GM13976 (cell line): ENCODE results near the gene CITED4.

Experiments used
- DNase-seq: peaks from one replicate; pipeline ENCODE4 v3.0.0; 2012; ENCODE audit warnings: low spot score
- in situ Hi-C: fragments of 300-500 bp; cut with MboI; formaldehyde crosslinking; loops from one replicate; pipeline ENCODE4 v1.12.0; 2022; ENCODE audit warnings: low sequenced_read_pairs, mixed read lengths, inconsistent platforms; ENCODE audit not compliant: unreplicated experiment
- TF ChIP-seq, protein P1 (sequence below): IDR thresholded peaks from 2 replicates; pipeline ENCODE4 v1.5.1; 2012; ENCODE audit warnings: borderline replicate concordance, mild to moderate bottlenecking; ENCODE audit not compliant: insufficient read depth; ENCODE audit errors: extremely low read depth, missing control alignments, control extremely low read depth

CITED4 gene, protein sequence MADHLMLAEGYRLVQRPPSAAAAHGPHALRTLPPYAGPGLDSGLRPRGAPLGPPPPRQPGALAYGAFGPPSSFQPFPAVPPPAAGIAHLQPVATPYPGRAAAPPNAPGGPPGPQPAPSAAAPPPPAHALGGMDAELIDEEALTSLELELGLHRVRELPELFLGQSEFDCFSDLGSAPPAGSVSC

DNA sequence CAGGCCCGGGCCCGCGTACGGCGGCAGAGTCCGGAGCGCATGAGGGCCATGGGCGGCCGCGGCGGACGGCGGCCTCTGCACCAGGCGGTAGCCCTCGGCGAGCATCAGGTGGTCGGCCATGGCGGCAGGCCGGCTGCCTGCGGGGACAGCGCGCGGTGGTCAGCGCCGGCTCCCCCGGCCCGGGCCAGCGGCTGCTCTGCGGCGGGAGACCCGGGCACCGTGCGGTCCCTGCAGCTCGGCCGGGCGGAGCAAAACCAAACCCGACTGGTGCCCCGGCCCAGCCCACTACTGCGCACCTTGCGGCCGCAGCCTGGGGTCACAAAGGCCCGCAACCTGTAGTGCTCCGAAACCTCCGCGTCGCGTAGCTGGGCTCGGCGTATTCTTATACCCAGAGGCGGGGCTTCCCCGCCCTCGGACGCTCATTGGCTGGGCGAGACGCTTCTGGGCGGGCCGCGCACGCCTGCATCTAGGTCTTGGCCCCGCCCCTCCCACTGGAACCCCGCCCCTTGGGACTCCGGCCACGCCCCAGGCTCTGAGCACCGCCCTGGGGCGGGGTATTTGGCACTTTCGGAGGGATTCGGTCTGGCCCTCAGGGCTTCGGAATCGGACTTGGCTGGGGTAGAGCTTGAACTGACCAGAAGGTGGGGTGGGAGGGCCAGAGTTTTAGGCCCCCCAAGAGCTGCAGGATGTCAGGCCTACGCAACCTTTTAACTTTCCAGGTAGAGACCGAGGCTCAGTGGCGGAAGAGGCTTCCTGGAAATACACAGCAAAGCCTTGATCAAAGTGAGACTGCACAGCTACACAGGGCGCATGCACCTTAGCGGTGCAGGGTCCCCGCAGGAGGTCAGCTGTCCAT, at the start of gene CITED4:
Gene CITED4 (minus strand): TSS at position 356 of the 856 bp plus-strand sequence. CDS start 236 bp downstream, at position 120.
- DNase-seq, result peak; percentile 98
- TF ChIP-seq, protein P1, sequence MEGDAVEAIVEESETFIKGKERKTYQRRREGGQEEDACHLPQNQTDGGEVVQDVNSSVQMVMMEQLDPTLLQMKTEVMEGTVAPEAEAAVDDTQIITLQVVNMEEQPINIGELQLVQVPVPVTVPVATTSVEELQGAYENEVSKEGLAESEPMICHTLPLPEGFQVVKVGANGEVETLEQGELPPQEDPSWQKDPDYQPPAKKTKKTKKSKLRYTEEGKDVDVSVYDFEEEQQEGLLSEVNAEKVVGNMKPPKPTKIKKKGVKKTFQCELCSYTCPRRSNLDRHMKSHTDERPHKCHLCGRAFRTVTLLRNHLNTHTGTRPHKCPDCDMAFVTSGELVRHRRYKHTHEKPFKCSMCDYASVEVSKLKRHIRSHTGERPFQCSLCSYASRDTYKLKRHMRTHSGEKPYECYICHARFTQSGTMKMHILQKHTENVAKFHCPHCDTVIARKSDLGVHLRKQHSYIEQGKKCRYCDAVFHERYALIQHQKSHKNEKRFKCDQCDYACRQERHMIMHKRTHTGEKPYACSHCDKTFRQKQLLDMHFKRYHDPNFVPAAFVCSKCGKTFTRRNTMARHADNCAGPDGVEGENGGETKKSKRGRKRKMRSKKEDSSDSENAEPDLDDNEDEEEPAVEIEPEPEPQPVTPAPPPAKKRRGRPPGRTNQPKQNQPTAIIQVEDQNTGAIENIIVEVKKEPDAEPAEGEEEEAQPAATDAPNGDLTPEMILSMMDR, result no peak
- in situ Hi-C loops, result no loop called here

DNA sequence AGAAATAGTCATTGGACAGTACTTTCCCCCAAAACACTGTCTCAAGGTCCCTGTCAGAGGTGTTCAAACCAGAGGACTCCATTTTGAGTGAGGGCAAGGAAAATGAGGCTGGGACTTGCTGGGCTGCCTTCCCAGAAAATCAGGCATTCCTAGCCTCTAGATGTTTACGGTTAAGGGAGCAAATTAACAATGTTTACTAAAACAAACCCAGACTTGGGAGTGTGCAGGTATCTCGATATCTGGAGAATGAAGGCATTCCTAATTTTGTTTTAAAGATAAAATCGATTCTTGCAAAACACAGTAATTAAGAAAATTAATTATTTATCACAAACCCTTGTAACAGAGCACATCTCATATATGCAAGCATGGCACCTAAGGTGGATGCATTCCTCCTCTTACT, 48.9 kb upstream of the CITED4 start:
- in situ Hi-C loops, result no loop called here
- no peak for DNase-seq
- TF ChIP-seq, protein P1, result no peak

DNA sequence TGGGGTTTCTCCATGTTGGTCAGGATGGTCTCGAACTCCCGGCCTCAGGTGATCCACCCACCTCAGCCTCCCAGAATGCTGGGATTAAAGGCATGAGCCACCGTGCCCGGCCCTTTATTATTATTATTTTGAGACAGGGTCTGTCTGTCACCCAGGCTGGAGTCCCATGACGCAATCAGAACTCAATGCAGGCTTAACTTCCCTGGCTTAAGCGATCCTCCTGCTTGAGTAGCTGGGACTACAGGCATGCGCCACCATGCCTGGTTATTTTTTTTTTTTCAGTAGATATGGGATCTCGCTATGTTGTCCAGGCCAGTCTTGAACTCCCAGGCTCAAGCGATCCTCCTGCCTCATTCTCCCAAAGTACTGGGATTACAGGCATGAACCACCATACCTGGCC, 47.1 kb upstream of the CITED4 start:
- in situ Hi-C loops, result no loop called here
- TF ChIP-seq, protein P1, result no peak
- DNase-seq, result no peak

DNA sequence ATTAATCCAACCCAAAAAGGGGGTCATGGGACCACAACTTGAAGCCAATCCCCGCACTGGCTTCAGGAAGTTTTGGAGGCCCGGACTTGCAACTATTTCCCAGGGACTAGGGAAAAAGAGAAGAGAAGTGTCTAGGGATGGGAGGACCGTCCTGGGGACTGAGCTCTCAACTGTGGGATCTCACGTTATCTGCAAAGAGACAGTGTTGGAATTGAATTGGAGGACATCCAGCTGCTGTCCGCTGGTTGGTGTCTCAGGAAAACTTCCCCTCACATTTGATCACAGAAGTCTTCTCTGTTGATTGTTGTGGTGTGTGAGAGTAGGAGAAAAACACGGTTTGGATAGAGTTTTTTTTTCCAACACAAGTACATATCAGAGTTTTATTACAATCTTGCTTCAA, 46.2 kb upstream of the CITED4 start:
- TF ChIP-seq, protein P1, result no peak
- in situ Hi-C loops, result no loop called here
- DNase-seq, result no peak

DNA sequence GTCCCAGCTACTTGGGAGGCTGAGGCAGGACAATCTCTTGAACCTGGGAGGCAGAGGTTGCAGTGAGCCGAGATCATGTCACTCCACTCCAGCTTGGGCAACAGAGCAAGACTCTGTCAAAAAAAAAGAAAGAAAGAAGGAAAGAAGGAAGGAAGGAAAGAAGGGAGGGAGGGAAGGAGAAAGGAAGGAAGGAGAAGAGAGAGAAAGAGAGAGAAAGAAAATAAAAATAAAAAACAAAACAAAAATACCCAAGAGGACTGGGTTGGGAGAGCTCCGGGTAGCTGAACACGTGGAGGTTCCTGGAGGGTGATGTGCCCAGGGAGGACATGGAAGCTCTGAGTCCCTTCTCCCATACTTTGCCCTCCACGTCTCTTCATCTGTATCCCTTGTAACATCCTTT, 45.7 kb upstream of the CITED4 start:
- TF ChIP-seq, protein P1, result no peak
- in situ Hi-C loops, result no loop called here
- no peak for DNase-seq

DNA sequence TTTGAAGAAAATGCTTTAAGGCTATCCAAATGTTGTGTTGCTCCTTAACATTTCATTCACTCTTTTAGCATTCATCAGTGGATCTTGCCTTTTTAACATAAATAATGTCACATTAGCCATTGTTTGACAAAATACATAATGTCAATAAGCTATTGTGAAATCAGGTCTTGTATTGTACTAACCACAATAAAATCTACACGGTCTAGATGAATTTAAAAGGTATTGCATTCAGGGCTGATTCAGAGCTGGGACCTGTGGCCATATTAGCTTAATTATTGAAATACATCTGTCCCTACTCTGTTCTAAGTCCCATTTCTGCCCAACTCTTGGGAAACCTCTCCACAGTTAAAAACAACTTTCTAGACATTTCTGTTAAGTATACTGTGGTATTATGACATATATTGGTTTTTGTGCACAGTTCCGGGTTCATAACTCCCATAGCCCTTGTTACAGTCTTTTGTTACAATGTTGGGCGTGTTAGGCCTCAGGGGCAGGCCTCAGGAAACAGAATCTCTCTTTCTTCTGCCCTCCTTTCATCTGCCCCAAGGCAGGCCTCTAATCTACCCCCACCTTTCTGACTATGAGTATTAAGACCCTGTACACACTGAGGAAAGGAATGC, 44.7 kb upstream of the CITED4 start:
- DNase-seq, result no peak
- TF ChIP-seq, protein P1, result no peak
- in situ Hi-C loops, result no loop called here
